Cardiac fibroblast (primary cell): ENCODE results near the gene DNAJB2.
A peak's percentile ranks its signal among the peaks of the same experiment; 100 is the strongest.

Experiments used
- DNase-seq, 2 donors: peaks; one replicate each; pipeline versions ENCODE4 v3.0.0 to v3.0.0-alpha.2; 2010; ENCODE audit warnings: low read depth in 2 of 2
- H3K4me3 ChIP-seq, 2 donors: replicated peaks in 1 of 2; 1 replicate in 1 of 2; 2 replicates in 1 of 2; pipeline ENCODE4 v1.5.1; 2011; ENCODE audit warnings: low read depth in 2 of 2, low read length in 2 of 2, mild to moderate bottlenecking in 2 of 2, moderate library complexity in 1 of 2
- TF ChIP-seq, protein P1 (sequence below): IDR thresholded peaks from one replicate; pipeline ENCODE4 v1.5.1; 2011; ENCODE audit warnings: low read depth, mild to moderate bottlenecking, low read length, inconsistent platforms

Gene DNAJB2

DNA sequence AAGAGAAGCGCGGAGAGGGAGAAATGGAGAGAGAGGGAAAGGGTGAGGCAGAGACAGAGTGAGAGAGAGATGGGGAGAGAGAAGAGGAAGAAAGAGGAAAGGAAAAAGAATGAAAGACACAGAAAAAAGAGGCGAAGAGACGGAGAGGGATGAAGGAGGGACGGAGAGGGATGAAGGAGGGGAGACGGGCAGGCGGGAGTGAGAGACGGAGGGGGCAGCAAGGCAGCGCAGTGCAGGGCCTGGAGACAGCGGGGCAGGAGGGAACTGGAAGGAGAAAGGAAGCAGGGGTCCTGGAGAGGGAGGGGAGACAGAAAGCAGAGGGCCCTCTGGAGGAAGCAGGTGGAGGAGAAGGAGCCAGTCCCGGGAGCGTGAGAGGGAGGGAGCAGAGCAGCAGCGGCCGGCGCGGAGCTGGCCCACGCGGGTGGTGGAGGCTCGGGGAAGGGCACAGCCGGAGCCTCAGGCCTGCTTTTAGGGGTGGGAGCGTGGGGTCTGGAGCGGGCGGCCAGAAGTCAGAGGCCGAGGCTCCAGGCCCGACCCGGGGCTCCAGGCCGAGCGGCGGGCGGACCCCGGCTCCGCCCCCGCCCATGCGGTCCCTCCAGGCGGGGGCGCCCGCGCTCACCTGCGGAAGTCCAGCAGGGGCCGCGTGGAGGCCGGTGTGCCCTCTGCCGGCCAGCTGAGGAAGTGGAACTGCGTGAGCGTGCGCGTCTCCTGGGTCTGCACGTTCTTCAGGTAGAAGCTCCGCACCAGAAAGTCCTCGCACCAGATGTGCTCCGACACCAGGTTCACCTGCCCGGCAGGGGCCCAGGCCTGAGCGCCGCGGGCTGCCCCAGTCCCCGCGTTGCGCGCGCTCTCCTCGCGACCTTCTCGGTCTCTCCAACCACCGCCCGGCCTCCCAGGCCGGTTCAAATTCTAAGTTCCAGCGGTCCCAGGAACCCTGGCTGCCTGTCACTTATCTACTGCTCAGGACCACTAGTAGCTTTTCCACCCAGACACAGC is 15.5 kb downstream of the DNAJB2 start:
- peak overlapping the region; percentile 43 to 51 for H3K4me3 ChIP-seq
- TF ChIP-seq, protein P1, sequence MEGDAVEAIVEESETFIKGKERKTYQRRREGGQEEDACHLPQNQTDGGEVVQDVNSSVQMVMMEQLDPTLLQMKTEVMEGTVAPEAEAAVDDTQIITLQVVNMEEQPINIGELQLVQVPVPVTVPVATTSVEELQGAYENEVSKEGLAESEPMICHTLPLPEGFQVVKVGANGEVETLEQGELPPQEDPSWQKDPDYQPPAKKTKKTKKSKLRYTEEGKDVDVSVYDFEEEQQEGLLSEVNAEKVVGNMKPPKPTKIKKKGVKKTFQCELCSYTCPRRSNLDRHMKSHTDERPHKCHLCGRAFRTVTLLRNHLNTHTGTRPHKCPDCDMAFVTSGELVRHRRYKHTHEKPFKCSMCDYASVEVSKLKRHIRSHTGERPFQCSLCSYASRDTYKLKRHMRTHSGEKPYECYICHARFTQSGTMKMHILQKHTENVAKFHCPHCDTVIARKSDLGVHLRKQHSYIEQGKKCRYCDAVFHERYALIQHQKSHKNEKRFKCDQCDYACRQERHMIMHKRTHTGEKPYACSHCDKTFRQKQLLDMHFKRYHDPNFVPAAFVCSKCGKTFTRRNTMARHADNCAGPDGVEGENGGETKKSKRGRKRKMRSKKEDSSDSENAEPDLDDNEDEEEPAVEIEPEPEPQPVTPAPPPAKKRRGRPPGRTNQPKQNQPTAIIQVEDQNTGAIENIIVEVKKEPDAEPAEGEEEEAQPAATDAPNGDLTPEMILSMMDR: peak; percentile 84

DNA sequence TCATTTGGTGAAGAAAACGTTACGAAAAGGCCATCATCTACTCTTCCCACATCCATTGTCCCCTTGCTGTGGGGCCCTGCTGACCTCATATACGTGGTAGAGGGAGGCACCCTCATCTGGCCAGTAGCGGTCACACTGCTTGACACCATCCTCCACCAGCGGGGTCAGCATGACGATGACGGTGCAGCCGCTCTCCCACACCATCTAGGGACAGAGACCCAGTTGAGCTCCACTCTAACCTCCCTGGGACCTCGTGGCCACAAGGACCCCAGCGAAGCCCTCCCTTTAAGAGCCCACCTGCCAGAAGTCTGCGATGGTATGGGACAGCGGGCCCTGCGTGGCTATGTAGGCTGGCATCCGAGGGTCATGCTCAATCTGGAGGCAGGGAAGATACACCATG is 17.0 kb downstream of the DNAJB2 start:
- DNase-seq: no peak
- TF ChIP-seq, protein P1: no peak
- no peak overlapping the region for H3K4me3 ChIP-seq

More for the DNA sequence above, 15.5 kb downstream of the DNAJB2 start:
- peak; percentile 77 to 87 for DNase-seq

GRCh38 chr2:219296631-219297391 is 17.6 kb downstream of the DNAJB2 start:
- H3K4me3 ChIP-seq: no peak overlapping the region
- no peak for DNase-seq
- TF ChIP-seq, protein P1: no peak

DNA sequence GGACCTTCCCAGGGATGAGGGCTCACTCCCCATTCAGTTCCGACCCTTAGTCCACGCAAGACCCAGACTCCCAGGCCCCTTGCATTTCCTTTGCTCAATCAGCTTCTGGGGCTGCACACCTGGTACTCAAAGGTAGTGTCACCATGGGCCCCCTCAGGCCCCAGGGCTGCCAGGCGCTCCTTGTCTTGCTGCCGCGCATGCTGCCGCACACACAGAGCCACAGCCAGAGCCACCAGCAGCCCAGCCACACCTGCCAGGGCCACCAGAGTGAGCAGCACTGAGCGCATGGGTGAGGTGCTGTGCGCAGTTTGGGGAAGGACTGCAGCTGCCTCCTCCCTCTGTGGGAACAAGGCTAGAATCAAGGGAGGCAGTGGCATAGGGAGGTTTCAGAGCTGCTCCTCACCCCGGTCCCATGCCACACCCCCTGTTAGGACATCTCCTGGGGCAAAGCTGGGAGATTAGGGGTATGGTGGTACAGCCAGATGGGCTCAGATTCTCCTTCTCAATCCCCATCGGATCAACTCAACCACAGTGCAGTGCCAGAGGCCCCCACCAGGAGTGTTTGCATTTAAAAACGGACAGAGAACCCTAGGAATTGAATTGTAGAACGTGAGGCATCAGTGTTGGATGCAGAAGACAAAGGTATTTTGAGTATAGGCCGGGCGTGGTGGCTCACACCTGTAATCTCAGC is 18.7 kb downstream of the DNAJB2 start:
- no peak for DNase-seq
- no peak overlapping the region for H3K4me3 ChIP-seq
- TF ChIP-seq, protein P1: peak; percentile 44

- H3K4me3 ChIP-seq: no peak overlapping the region
- DNase-seq: peak; percentile 84 to 86
- TF ChIP-seq, protein P1: peak; percentile 99
Observed at GRCh38 chr2:219298759-219299371, 19.7 kb downstream of the DNAJB2 start.

- TF ChIP-seq, protein P1: no peak
- no peak overlapping the region for H3K4me3 ChIP-seq
- no peak for DNase-seq
Observed at GRCh38 chr2:219299372-219299760, 20.2 kb downstream of the DNAJB2 start.
